HepG2 (cell line): Measurements from ENCODE around the gene RAB32. TPM values are rescaled to one million over a fixed set of nuclear protein-coding genes. Genes with fewer than 3 reads are reported as not detected.

Experiments used
- BRCA1 ChIP-seq: sonication (generic); formaldehyde crosslinking; IDR thresholded peaks from 2 replicates; pipeline ENCODE4 v1.4.0; 2020; ENCODE audit warnings: missing genetic modification reagents
- EED ChIP-seq: sonication (generic); formaldehyde crosslinking; IDR thresholded peaks from 2 replicates; pipeline ENCODE4 v1.5.0; 2020; ENCODE audit warnings: mild to moderate bottlenecking, missing genetic modification reagents
- KLF12 ChIP-seq: sonication (generic); formaldehyde crosslinking; IDR thresholded peaks from 2 replicates; pipeline ENCODE4 v1.4.0; 2020; ENCODE audit warnings: missing genetic modification reagents, borderline replicate concordance
- RARA ChIP-seq: IDR thresholded peaks from 2 replicates; pipeline ENCODE4 v1.6.1; 2016; ENCODE audit warnings: missing genetic modification reagents, missing compliant biosample characterization
- SAFB2 ChIP-seq: sonication (generic); formaldehyde crosslinking; IDR thresholded peaks from 2 replicates; pipeline ENCODE4 v1.5.1; 2020; ENCODE audit warnings: missing genetic modification reagents, low read depth, mild to moderate bottlenecking, borderline replicate concordance
- SNRNP70 ChIP-seq: fragments of 200-400 bp; formaldehyde crosslinking; IDR thresholded peaks from 2 replicates; pipeline ENCODE4 v1.6.1; 2017; ENCODE audit warnings: mild to moderate bottlenecking, low read depth, low read length, moderate library complexity
- ZNF232 ChIP-seq: sonication (generic); formaldehyde crosslinking; IDR thresholded peaks from 2 replicates; pipeline ENCODE4 v1.4.0; 2020; ENCODE audit warnings: missing genetic modification reagents, borderline replicate concordance
- ZNF530 ChIP-seq: sonication (generic); formaldehyde crosslinking; IDR thresholded peaks from 2 replicates; pipeline ENCODE4 v1.5.0; 2020; ENCODE audit warnings: low read depth, mild to moderate bottlenecking, missing genetic modification reagents
- ZNF567 ChIP-seq: sonication (generic); formaldehyde crosslinking; IDR thresholded peaks from 2 replicates; pipeline ENCODE4 v1.8.1; 2023; ENCODE audit warnings: mild to moderate bottlenecking, missing genetic modification reagents, borderline replicate concordance
- ZNF607 ChIP-seq: sonication (generic); formaldehyde crosslinking; IDR thresholded peaks from 2 replicates; pipeline ENCODE4 v1.5.1; 2020; ENCODE audit warnings: missing genetic modification reagents, mild to moderate bottlenecking, borderline replicate concordance
- ZNF773 ChIP-seq: sonication (generic); formaldehyde crosslinking; IDR thresholded peaks from 2 replicates; pipeline ENCODE4 v1.4.0; 2020; ENCODE audit warnings: missing genetic modification reagents, borderline replicate concordance
- ZNF777 ChIP-seq: sonication (generic); formaldehyde crosslinking; IDR thresholded peaks from 2 replicates; pipeline ENCODE4 v1.4.0; 2020; ENCODE audit warnings: missing genetic modification reagents
- ZNF792 ChIP-seq: IDR thresholded peaks from 2 replicates; pipeline ENCODE4 v1.6.1; 2016
- ZSCAN31 ChIP-seq: sonication (generic); formaldehyde crosslinking; IDR thresholded peaks from 2 replicates; pipeline ENCODE4 v1.5.0; 2020; ENCODE audit warnings: low read depth, mild to moderate bottlenecking, missing genetic modification reagents
- polyA plus RNA-seq, 8 experiments: library from polyadenylated mRNA; depleted of rRNA in 3 of 8; stranded (reverse) in 7 of 8; unstranded in 1 of 8; fragments of >200 nt; fragmentation: Illumina TruSeq in 4 of 8; extraction: Trizol in 4 of 8; gene quantifications; 2 replicates each; pipeline versions ENCODE4 v1.2.1 to v1.2.3, GENCODE V29; 2011 to 2016; ENCODE audit warnings: low read depth in 4 of 8, missing spikeins in 1 of 8, mixed read lengths in 1 of 8; ENCODE audit not compliant: insufficient read depth in 1 of 8
- total RNA-seq, 5 experiments: library from RNA; depleted of rRNA; stranded (reverse); fragments of >200 nt; fragmentation: Illumina TruSeq; extraction: Trizol; gene quantifications; 2 replicates each; pipeline ENCODE4 v1.2.3, GENCODE V29; 2016; ENCODE audit warnings: low read depth in 1 of 5
- TF ChIP-seq, protein P1 (sequence below), 2 experiments: IDR thresholded peaks; 2 replicates each; pipeline ENCODE4 v1.6.1; 2011 to 2012; ENCODE audit warnings: low read length in 2 of 2, borderline replicate concordance in 1 of 2, low read depth in 1 of 2, mild to moderate bottlenecking in 1 of 2, moderate library complexity in 1 of 2
- TF ChIP-seq, protein P2 (sequence below): sonication (generic); formaldehyde crosslinking; IDR thresholded peaks from 2 replicates; pipeline ENCODE4 v1.4.0; 2020; ENCODE audit warnings: missing genetic modification reagents, borderline replicate concordance
- TF ChIP-seq, protein P3 (sequence below): sonication (generic); formaldehyde crosslinking; IDR thresholded peaks from 2 replicates; pipeline ENCODE4 v1.4.0; 2020; ENCODE audit warnings: mild to moderate bottlenecking, low read depth, missing genetic modification reagents
- TF ChIP-seq, protein P4 (sequence below): sonication (generic); formaldehyde crosslinking; IDR thresholded peaks from 2 replicates; pipeline ENCODE4 v1.8.0; 2022; ENCODE audit warnings: missing genetic modification reagents, mild to moderate bottlenecking, inconsistent platforms, borderline replicate concordance
- TF ChIP-seq, protein P5 (sequence below): sonication (generic); formaldehyde crosslinking; IDR thresholded peaks from 2 replicates; pipeline ENCODE4 v1.4.0; 2020; ENCODE audit warnings: missing genetic modification reagents

The RAB32 gene
- total and polyA plus RNA-seq, 2 of the 13 experiments (the other 11 are each of a cell fraction or from before 2014, with no cell fraction given): 43.7 to 93.9 TPM

DNA sequence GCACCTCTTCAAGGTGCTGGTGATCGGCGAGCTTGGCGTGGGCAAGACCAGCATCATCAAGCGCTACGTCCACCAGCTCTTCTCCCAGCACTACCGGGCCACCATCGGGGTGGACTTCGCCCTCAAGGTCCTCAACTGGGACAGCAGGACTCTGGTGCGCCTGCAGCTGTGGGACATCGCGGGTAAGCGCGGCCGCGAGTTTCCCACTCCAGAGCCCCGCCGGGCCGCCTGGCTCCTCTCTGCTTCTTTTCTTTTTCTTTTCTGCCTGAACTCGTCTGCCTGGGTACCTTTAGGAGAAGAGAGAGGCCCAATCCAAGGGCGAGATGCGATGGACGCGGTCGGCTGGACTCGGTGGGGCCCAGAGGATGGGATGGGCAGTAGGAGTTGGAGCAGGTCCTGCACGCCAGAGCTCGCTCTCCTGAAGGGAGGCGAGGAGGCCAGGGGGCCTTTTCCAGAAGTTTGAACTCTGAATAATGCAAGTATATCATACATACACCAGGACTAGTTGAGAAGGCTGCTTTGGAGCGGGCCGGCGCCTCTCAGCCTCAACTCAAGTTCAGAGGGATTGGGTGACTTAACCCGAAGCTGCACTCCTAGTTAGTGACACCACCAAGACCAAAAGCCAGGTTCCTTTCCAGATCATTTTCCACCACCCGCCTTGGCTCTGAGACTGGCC lies 445 bp downstream of the RAB32 start (continued):
- TF ChIP-seq, protein P1, sequence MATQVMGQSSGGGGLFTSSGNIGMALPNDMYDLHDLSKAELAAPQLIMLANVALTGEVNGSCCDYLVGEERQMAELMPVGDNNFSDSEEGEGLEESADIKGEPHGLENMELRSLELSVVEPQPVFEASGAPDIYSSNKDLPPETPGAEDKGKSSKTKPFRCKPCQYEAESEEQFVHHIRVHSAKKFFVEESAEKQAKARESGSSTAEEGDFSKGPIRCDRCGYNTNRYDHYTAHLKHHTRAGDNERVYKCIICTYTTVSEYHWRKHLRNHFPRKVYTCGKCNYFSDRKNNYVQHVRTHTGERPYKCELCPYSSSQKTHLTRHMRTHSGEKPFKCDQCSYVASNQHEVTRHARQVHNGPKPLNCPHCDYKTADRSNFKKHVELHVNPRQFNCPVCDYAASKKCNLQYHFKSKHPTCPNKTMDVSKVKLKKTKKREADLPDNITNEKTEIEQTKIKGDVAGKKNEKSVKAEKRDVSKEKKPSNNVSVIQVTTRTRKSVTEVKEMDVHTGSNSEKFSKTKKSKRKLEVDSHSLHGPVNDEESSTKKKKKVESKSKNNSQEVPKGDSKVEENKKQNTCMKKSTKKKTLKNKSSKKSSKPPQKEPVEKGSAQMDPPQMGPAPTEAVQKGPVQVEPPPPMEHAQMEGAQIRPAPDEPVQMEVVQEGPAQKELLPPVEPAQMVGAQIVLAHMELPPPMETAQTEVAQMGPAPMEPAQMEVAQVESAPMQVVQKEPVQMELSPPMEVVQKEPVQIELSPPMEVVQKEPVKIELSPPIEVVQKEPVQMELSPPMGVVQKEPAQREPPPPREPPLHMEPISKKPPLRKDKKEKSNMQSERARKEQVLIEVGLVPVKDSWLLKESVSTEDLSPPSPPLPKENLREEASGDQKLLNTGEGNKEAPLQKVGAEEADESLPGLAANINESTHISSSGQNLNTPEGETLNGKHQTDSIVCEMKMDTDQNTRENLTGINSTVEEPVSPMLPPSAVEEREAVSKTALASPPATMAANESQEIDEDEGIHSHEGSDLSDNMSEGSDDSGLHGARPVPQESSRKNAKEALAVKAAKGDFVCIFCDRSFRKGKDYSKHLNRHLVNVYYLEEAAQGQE (IDR thresholded peaks at IDR 0.05; ENCODE audit: borderline replicate concordance in 1 of 2, low read depth in 1 of 2, low read length in 2 of 2): 0 out of 4 replicates have a peak, but pooled peaks of 1 of the 2 experiments have one; percentile 6
- peak; percentile 70; the same call in 1 of the 2 replicates for TF ChIP-seq ZNF232 (CRISPR knock-in tag)
- TF ChIP-seq, protein P2, sequence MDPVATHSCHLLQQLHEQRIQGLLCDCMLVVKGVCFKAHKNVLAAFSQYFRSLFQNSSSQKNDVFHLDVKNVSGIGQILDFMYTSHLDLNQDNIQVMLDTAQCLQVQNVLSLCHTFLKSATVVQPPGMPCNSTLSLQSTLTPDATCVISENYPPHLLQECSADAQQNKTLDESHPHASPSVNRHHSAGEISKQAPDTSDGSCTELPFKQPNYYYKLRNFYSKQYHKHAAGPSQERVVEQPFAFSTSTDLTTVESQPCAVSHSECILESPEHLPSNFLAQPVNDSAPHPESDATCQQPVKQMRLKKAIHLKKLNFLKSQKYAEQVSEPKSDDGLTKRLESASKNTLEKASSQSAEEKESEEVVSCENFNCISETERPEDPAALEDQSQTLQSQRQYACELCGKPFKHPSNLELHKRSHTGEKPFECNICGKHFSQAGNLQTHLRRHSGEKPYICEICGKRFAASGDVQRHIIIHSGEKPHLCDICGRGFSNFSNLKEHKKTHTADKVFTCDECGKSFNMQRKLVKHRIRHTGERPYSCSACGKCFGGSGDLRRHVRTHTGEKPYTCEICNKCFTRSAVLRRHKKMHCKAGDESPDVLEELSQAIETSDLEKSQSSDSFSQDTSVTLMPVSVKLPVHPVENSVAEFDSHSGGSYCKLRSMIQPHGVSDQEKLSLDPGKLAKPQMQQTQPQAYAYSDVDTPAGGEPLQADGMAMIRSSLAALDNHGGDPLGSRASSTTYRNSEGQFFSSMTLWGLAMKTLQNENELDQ (CRISPR knock-in tag): no peak
- TF ChIP-seq, protein P3, sequence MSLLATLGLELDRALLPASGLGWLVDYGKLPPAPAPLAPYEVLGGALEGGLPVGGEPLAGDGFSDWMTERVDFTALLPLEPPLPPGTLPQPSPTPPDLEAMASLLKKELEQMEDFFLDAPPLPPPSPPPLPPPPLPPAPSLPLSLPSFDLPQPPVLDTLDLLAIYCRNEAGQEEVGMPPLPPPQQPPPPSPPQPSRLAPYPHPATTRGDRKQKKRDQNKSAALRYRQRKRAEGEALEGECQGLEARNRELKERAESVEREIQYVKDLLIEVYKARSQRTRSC (CRISPR knock-in tag): no peak
- TF ChIP-seq, protein P4, sequence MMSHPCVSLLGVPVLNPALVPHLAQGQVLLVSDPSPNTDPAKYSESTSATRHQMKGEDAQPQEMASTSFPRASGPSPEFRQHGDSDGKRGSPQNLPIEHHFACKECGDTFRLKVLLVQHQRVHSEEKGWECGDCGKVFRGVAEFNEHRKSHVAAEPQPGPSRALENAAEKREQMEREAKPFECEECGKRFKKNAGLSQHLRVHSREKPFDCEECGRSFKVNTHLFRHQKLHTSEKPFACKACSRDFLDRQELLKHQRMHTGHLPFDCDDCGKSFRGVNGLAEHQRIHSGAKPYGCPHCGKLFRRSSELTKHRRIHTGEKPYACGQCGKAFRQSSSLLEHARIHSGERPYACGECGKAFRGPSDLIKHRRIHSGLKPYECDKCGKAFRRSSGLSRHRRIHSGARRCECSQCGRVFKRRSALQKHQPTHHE (CRISPR knock-in tag): no peak
- TF ChIP-seq ZNF777: peak; percentile 69; the same call in 1 of the 2 replicates
- TF ChIP-seq ZNF773: 0 out of 2 replicates have a peak, but pooled peaks have one; percentile 30
- TF ChIP-seq, protein P5, sequence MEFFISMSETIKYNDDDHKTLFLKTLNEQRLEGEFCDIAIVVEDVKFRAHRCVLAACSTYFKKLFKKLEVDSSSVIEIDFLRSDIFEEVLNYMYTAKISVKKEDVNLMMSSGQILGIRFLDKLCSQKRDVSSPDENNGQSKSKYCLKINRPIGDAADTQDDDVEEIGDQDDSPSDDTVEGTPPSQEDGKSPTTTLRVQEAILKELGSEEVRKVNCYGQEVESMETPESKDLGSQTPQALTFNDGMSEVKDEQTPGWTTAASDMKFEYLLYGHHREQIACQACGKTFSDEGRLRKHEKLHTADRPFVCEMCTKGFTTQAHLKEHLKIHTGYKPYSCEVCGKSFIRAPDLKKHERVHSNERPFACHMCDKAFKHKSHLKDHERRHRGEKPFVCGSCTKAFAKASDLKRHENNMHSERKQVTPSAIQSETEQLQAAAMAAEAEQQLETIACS (CRISPR knock-in tag): no peak; the same call in 1 of the 2 replicates
- no peak for TF ChIP-seq BRCA1
- no peak for TF ChIP-seq ZNF530
- TF ChIP-seq ZNF792 (CRISPR knock-in tag): 0 out of 2 replicates have a peak, but pooled peaks have one; percentile 14
- TF ChIP-seq EED (CRISPR knock-in tag): peak; percentile 87; the same call in 1 of the 2 replicates
- no peak for TF ChIP-seq SNRNP70
- TF ChIP-seq ZSCAN31 (CRISPR knock-in tag): peak; percentile 76; the same call in 1 of the 2 replicates
- TF ChIP-seq KLF12 (CRISPR knock-in tag): no peak
- no peak for TF ChIP-seq RARA (CRISPR knock-in tag)
- 0 out of 2 replicates have a peak, but pooled peaks have one; percentile 23 for TF ChIP-seq SAFB2 (CRISPR knock-in tag)
- no peak for TF ChIP-seq ZNF567 (CRISPR knock-in tag)
- TF ChIP-seq ZNF607 (CRISPR knock-in tag): peak; percentile 76; the same call in 1 of the 2 replicates
